HEK293 (cell line): ENCODE measurements around the gene PRM1.

Experiments
- CTCF ChIP-seq: fragments of 450-650 bp; formaldehyde crosslinking; IDR thresholded peaks from 2 replicates; pipeline ENCODE4 v1.5.1; 2016; ENCODE audit warnings: missing biosample characterization, missing genetic modification characterization
- ZNF175 ChIP-seq: fragments of 450-650 bp; formaldehyde crosslinking; IDR thresholded peaks from 2 replicates; pipeline ENCODE4 v1.5.1; 2016; ENCODE audit warnings: missing biosample characterization, missing genetic modification characterization
- ZNF274 ChIP-seq, 2 experiments: fragments of 200-500 bp in 1 of 2; fragments of 450-650 bp in 1 of 2; sonication (Bioruptor generic) in 1 of 2; formaldehyde crosslinking in 1 of 2; IDR thresholded peaks; 2 replicates each; pipeline versions ENCODE4 v1.5.1 to v1.6.1; 2014 to 2016; ENCODE audit warnings: borderline replicate concordance in 1 of 2, inconsistent platforms in 1 of 2, low read length in 1 of 2, missing biosample characterization in 1 of 2, missing genetic modification characterization in 1 of 2

- TF ChIP-seq ZNF274 (IDR thresholded peaks at IDR 0.05; ENCODE audit: low read length) (no peak), ZNF274 (tag by site-specific recombination; IDR thresholded peaks at IDR 0.05; ENCODE audit: borderline replicate concordance) (no peak), ZNF175 (no peak), CTCF (no peak)
Measured at GRCh38 chr16:11308493-11309283, 27.6 kb upstream of the PRM1 start.
